SK-MEL-5 (cell line): ENCODE results near the gene YBEY. TPM values are rescaled to one million over a fixed set of nuclear protein-coding genes. Genes with fewer than 3 reads are reported as not detected.
"Not testable (repeated sequence)": the region's sequence is repeated elsewhere in the genome, so short reads cannot be mapped to it uniquely, and the experiment has no call there.

Experiments used
- DNase-seq: peaks from one replicate; pipeline ENCODE4 v3.0.0-alpha.2; 2016; ENCODE audit warnings: low read depth, low spot score
- in situ Hi-C: cut with HindIII; loops from 2 replicates; pipeline ENCODE4 v1.10.0; 2016; ENCODE audit warnings: low sequenced_read_pairs, high pct_unique_total_duplicates, low pct_unique_long_range_greater_than_20kb
- total RNA-seq: library from RNA; depleted of rRNA; stranded (reverse); fragments of >200 nt; shearing (Covaris generic); gene quantifications from 2 replicates; pipeline ENCODE4 v1.2.3, GENCODE V29; 2014

YBEY gene
- total RNA-seq, 1 experiment from 2014 or later = 24.3 TPM

DNA sequence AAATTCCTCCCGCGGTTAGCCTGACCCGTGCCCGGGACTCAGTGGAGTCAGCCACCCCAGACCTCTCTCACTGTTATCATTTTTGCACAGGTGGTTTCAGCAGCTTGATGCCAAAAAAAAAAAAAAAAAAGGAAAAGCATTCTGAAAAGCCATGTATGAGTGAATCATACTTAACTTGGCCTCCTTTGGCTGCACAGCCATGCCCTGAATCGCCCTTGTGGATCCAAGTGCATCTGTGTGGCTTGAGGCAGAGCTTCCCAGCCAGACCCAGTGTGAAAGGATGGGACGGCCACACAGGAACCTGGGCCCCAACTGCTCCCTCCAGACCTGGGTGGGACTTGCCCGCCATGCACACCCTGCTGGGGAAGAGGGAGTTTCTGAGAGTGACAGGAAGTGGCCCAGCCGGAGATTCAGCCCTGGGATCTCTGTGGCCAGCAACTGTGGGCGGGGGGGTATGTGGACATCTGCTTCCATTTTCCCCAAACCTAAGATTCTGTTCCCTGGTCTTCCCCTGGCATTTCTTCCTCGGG is 8.6 kb downstream of the YBEY start:
- in situ Hi-C loops = no loop called here
- DNase-seq = no peak

DNA sequence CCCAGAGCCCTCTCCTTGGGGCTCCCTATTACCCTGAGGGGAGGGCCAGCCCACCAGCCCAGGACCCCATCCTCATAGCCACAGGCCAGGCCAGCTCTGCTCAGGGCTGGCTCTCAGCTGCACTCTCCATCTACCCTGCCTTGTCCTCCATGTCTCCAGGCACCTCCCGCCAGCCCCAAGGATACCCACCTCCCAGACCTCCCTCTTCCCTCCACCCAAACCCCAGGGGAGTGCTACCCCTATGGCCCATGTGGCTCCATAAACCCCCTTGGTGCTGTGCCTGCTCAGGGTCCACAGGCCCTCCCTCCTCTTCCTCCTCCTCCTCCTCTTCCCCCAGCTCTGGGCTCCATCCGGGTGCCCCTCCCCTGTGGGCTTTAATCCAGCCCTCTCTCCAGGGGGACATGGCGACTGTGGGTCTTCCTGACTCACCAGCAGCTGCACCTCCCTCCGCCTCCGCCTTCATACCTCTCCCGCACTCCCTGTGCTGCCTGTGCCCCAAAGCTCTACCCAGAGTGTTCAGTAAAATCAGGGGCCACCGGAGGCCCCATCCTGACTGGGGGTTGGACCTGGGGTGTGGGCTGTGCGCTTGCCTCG is 9.1 kb downstream of the YBEY start:
- in situ Hi-C loops = no loop called here
- no peak for DNase-seq

DNA sequence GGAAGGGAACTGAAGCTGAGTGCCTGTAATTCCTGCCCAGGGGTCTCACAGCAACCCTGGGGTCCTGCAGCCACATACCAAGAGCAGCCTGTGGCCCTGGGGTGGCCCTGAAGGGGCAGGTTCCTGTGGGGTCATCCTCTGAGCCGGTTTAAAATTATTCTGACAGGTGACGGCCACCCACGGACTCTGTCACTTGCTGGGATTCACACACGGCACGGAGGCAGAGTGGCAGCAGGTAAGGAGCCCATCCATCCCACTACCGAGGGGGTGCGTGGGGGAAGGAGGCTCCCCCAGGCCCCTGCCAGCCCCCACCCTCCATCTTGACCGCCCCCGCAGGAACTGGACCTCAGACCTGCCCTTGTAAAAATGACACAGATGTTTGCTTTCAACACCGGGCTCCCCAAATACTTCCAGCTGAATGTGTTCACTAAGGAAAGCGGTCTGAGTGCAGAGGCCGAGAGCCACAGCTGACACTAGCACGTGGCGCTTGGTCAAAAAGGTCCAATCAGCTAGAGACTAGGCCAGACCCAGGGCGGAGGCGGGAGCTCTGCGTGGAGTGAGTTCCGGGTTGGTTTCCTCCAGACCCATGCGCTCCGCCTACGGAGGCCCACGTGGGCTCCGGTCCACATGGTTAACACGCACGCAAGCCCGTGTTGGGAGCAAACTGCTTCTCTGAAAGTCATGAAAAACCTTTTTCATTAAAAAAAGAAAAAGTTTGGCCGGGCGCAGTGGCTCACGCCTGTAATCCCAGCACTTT is 10.0 kb downstream of the YBEY start:
- DNase-seq = no peak
- in situ Hi-C loops = no loop called here

DNA sequence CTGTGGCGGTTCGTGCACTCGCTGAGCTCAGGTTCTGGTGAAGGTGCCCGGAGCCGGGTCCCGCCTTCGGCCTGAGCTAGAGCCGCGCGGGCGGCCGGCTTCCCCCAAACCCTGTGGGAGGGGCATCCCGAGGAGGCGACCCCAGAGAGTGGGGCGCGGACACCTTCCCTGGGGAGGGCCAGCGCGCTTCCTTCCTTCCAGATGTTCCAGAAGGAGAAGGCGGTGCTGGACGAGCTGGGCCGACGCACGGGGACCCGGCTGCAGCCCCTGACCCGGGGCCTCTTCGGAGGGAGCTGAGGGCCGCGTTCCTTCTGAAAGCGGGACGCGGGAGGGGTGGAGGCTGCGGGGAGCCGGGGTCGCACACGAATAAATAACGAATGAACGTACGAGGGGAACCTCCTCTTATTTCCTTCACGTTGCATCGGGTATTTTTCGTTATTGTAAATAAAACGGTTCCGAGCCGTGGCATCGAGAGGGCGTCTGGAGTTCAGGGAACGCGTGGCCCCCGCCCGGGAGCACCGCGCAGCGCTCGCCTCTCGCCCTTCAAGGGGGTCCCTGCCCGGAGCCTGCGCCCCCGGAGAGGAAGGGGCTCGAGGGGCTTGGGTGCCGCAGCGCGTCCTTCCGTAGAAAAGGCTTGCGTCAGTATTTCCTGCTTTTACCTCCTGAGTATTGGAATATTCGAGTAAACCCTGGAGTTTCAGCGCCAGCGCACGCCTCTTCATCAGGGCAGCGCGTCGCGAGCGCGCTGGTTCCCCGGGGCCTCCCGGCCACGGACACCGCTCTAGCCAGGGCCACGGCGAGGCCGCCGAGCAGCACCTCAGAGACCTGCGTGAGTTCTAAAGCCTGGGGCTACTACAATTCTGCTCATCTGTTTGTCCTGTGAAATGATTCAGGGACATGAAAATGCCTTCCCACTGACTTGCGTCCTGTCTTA is 11.5 kb downstream of the YBEY start:
- no peak for DNase-seq
- in situ Hi-C loops = no loop called here

DNA sequence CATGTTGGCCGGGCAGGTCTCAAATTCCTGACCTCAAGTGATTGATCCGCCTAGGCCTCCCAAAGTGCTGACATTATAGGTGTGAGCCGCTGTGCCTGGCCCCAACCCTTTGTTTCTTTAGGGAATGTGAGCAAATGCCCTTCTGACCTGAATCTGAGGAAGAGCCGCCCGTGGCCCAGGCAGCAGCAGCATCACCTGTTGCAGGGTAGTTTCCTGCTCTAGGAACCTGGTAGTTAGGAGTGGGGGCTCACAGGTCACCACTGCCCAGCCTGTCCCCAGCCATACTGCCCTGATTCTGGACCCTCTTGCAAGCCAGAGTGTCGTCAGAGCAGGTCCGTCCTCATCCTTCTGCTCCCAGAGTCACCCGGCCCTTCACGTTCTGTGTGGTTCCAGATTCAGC is 13.0 kb downstream of the YBEY start:
- DNase-seq = no peak
- in situ Hi-C loops = no loop called here

DNA sequence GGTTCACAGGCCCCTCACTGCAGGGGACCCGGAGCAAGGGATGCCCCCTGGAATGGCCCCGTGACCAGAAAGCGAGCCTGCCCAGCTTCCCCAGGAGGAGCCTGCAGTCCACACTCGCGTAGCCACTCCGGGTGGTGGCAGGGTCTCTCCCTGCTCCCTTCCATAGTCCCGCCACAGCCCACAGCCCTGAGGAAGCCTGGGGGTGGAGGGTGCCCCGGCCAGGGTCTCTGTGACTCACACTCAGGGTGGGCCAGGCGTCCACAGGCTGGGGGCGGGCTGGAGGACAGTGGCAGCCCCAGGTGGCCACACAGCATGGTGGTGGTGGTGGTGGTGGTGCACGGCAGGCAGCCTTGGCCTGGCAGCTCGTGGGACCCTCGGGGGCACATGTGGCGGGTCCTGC is 15.6 kb downstream of the YBEY start:
- DNase-seq = no peak
- in situ Hi-C loops = no loop called here

DNA sequence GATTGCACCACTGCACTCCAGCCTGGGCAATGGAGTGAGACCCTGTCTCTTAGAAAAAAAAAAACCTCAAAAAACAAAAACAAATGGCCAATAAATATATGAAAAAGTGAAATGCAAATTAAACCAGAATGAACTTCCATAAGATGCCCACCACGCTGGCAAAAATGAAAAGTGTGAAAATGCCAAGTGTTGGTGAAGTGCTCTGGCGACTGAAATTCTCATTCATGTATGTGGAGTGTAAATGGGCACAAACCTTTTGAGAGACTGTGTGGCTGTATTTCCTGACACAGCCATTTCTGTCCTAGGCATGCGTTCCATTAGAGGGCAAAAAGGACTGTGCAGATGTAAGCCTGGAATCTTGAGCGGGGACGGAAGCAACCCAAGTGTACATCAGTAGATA is 18.3 kb downstream of the YBEY start:
- DNase-seq = no peak
- in situ Hi-C loops = no loop called here

DNA sequence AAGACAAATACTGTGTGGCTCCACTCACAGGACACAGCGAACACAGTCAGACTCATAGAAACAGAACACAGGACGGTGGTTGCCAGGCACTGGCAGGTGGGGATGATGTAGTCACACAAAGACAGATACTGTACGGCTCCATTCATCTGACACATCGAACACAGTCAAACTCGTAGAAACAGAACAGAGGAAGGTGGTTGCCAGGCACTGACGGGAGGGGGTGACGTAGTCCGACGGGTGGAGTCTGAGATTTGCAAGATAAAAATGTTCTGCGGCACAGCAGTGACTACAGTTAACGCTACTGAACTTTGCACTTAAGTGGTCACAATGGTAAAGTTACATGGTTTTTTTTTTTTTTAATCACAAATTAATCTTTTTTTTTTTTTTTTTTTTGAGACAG is 18.8 kb downstream of the YBEY start:
- in situ Hi-C loops = no loop called here
- DNase-seq = no peak

DNA sequence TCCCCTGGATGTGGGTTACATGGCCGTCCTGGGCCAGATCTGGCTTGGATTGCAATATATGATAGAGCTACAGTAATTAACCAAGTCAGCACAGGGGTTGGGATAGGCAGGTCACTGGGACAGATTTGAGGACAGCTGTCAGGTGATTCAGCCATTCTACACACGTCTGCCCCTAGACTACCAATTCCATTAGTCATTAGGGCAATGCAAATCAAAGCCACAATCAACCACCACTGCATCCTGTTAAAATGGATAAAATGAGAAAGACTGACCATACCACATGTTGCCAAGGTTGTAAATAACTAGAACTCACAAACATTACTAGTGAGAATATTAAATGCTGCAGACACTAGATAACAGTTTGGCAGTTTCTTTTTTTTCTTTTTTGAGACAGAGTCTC is 21.5 kb downstream of the YBEY start:
- in situ Hi-C loops = no loop called here
- DNase-seq = no peak

DNA sequence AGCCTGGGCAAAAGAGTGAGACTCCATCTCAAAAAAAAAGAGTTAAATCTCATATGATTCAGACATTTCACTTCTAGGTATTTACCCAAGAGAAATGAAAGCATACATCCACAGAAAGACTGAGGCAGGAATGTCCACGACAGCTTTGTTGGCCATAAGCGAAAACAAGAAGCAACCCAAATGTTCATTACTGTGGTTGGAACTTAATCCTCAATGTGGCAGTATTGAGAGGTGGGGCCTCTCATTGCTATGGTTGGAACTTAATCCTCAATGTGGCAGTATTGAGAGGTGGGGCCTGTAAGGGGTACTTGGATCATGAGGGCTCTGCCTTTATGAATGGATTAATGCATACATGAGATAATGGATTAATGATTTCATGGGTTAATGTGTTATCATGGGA is 22.3 kb downstream of the YBEY start:
- in situ Hi-C loops = no loop called here
- no peak for DNase-seq

DNA sequence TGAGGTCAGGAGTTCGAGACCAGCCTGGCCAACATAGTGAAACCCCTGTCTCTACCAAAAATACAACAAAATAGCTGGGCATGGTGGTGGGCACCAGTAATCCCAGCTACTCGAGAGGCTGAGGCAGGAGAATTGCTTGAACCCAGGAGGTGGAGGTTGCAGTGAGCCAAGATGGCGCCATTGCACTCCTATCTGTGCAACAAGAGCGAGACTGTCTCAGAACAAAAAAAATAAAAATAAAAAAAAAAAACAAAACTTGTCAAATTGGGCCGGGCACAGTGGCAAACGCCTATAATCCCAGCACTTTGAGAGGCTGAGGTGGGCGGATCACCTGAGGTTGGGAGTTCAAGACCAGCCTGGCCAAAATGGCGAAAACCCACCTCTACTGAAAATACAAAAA is 24.1 kb downstream of the YBEY start:
- DNase-seq, in situ Hi-C loops: not testable (repeated sequence)

DNA sequence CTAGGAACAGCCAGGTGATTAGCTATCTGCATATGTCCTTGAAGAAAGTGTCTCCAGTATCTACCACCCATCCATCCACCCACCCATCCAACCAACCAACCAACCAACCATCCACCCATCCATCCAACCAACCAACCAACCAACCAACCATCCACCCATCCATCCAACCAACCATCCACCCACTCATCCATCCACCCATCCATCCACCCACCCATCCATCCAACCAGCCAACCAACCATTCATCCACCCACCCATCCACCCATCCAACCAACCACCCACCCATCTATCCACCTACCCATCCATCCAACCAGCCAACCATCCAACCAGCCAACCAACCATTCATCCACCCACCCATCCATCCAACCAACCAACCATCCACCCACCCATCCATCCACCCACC is 25.4 kb downstream of the YBEY start:
- no peak for DNase-seq
- in situ Hi-C loops = no loop called here

DNA sequence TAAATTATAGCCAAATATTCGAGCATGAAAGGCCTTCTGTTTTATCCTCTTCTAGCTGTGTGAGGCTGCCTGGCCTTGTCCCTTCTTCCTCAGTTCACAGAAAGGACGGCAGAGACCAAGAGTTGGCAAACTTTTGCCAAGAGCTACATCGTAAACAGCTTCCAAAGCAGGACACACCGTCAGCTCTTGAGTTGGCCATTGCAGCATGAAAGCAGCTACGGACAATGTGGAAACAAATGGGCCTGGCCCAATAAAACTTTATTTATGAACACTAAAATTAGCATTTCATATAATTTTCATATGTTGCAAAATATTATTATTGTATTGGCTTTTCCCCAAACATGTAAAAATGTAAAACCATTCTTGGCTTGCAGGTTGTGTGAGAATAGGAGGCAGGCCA is 26.8 kb downstream of the YBEY start:
- in situ Hi-C loops = no loop called here
- no peak for DNase-seq

DNA sequence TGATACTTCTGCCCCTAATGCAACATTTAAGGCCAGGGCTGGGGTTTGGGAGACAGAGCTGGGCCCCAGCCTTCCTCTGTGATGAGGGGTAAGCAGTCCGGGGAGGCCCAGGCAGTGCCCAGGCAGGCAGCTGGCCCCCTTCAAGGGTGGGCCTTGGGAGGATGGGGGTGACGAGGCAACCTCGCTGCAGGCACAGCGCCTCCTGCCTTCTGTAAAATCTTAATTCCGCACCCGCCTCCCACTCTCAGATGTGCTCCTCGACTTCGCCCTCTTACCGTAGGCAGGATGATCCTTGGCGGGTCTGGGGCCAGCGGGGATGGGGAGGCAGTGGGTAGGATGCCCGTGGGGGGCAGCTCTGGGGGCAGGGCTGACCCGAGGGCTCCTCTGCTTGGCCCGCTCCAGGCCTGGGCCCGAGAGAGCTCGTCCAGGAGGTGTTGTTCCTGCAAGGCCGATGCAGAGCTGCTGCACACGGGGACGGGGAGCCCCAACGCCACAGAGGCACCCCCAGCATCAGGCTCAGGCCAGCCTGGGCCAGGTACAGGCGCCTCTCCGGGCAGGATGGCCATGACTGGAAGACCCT is 28.4 kb downstream of the YBEY start:
- no peak for DNase-seq
- in situ Hi-C loops = no loop called here

DNA sequence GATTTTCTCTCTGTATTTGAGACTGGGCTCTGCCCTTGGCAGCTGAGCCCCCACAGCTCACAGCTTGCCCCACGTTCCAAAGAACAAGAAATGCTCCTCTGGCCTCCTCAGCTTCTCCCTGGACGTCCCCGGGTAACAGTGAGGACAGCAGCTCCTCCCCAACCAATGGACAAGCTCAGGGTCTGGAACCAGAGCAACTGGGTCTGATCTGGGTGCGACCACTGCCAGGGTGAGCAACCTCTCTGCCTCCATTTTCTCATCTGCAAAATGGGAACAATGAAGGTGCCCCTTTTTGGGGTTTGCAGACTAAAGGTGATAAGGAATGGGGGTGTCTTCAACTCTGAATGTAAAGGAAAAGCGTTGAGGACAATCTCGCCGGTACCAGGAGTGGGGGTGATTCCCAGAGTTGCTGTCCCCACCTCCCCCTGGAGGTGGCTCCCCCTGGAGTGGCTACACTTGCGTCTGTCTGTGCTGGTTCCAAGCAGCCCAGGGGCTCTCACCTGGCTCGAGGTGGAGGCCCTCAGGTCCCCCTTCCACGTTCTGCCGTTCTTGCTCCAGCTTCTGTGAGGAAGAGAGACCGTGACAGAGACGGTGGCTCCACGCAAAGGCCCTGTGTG is 30.7 kb downstream of the YBEY start:
- DNase-seq = no peak
- in situ Hi-C loops = no loop called here

DNA sequence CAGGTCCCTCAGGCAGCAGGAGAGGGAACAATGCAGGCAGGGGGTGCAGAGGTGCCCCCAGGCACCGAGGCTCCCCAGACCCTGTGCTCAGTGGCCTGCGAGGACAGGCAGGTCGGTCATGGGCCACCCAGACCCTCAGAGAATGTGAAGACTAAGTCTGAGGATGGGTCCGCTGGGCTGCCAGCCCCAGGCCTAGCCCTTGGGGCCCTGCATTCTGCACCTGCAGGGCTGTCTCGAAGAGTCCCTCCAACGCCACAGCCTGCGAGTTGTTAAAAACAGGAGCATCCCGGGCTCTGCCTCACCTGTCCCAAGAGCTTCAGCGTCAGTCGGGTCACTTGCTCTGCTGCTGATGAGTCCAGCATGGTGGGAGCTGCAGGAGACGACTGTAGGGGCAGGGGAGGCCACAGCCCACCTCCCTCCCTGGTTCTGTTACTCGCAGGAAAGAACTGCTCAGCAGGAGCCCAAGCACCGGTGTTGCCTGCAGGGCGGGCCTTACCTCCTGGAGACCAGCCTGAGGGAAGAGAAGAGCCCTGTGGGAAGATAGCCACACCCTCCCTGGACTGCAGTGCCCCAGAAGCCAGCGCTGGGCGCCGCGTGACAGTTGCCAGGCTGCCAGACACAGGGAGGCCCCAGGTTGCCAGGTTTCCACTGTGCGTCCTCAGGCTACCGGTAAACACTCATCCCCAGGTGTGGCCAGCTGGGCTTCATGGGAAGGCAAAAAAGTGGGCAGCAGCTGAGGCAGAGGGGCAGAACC is 31.7 kb downstream of the YBEY start:
- no peak for DNase-seq
- in situ Hi-C loops = no loop called here

DNA sequence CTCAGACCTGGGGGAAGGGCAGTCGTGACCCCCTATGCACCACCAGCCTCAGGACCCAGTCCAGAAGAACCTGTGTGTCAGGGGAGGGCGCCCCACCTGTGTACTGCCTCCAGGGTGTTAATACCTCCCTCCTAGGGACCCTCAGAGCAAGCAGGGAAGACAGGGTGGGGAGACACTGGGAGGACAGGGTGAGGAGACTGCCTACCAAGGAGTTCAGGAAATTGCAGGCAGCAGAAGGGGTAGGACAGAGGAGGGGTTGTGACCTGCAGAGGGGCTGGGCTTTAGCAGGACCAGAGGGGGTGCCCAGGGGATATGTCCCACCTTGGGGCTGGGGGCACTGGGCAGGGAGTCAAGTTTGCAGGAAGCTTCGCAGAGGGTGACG is 32.3 kb downstream of the YBEY start:
- DNase-seq = no peak
- in situ Hi-C loops = no loop called here
